Activated CD8-positive, alpha-beta T cell treated with anti-CD3 and anti-CD28 coated beads, Interleukin-2, amount 10 ng/mL, durations not matched to agents 7 days and 5 days (primary cell): Measurements from ENCODE around the gene CABP5. TPM values are rescaled to one million over a fixed set of nuclear protein-coding genes. Genes with fewer than 3 reads are reported as not detected.

ENCODE experiments used
- total RNA-seq, 2 experiments: library from RNA; stranded (reverse); gene quantifications; one replicate each; pipeline ENCODE4 v1.2.3, GENCODE V29; 2021

CABP5 gene
- total RNA-seq, 2 experiments from 2014 or later, result not detected

Other genes with a start within 250 kb of the CABP5 start
- not detected for gene TPRX1, start 239.5 kb downstream of the CABP5 start, total RNA-seq
- not detected for gene CRX, start 222.1 kb downstream of the CABP5 start, total RNA-seq
- not detected for gene TPRX2, start 184.8 kb downstream of the CABP5 start, total RNA-seq
- gene SULT2A1, start 157.8 kb downstream of the CABP5 start, total RNA-seq, result not detected
- gene BSPH1, start 51.9 kb downstream of the CABP5 start, total RNA-seq, result not detected
- not detected for gene ELSPBP1, start 49.4 kb downstream of the CABP5 start, total RNA-seq
- 1 to 10 TPM in 1 of 2 experiments, under 1 TPM in 1; 0.73 to 1.8 TPM for gene PLA2G4C, start 66.7 kb upstream of the CABP5 start, total RNA-seq
- 100 to 1,000 TPM; 190 to 198 TPM for gene LIG1, start 126.3 kb upstream of the CABP5 start, total RNA-seq
- 10 to 100 TPM in 1 of 2 experiments, 1 to 10 TPM in 1; 9.0 to 10.3 TPM for gene ZSWIM9, start 126.6 kb upstream of the CABP5 start, total RNA-seq
- 100 to 1,000 TPM; 180 to 185 TPM for gene CARD8, start 211.8 kb upstream of the CABP5 start, total RNA-seq
- under 1 TPM; 0.44 to 0.45 TPM for gene ZNF114, start 226.0 kb upstream of the CABP5 start, total RNA-seq